Activated CD4-positive, alpha-beta T cell treated with anti-CD3 and anti-CD28 coated beads, Interleukin-2, Interleukin-4, amounts not matched to agents 100 ng/mL and 50 ng/mL, durations not matched to agents 16 hours and 8 hours (primary cell): ENCODE data around the gene ZNF311.
"Not testable (repeated sequence)": the region's sequence is repeated elsewhere in the genome, so short reads cannot be mapped to it uniquely, and the experiment has no call there.

Experiments
- DNase-seq: peaks from one replicate; pipeline ENCODE4 v3.0.0-alpha.2; 2020; ENCODE audit warnings: low spot score

The ZNF311 gene

GRCh38 chr6:28953039-28953584, 52.0 kb downstream of the ZNF311 start:
- DNase-seq, result peak; percentile 77

DNA sequence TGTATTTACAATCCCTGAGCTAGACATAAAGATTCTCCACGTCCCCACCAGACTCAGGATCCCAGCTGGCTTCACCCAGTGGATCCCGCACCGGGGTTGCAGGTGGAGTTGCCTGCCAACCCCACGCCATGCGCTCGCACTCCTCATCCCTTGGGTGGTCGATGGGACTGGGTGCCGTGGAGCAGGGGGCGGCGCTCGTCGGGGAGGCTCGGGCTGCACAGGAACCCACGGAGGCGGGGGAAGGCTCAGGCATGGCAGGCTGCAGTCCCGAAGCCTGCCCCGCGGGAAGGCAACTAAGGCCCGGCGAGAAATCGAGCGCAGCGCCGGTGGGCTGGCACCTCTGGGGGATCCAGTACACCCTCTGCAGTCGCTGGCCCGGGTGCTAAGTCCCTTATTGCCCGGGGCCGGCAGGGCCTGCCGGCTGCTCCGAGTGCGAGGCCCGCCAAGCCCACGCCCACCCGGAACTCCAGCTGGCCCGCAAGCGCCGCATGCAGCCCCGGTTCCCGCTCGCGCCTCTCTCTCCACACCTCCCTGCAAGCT, 55.4 kb downstream of the ZNF311 start:
- not testable (repeated sequence) for DNase-seq

DNA sequence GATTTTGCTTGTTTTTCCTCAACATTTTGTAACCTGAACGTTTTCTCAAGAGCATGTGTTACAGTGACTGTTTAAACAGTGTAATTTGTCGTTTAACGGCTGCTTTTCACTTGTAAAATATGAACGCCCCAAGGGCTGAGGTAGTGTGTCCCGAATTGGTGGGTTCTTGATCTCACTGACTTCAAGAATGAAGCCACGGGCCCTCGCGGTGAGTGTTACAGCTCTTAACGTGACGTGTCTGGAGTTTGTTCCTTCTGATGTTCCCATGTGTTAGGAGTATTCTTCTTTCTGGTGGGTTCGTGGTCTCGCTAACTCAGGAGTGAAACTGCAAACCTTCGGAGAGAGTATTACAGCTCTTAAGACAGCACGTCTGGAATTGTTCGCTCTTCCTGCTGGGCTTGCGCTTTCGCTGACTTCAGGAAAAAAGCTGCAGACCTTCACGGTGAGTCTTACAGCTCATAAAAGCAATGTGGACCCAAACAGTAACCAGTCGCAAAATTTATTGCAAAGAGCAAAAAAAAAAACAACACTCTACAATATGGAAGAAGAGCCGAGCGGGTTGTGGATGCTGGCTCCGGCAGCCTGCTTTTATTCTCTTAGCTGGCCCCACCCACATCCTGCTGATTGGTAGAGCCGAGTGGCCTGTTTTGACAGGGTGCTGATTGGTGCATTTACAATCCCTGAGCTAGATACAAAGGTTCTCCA, 56.2 kb downstream of the ZNF311 start:
- DNase-seq, result no peak

DNA sequence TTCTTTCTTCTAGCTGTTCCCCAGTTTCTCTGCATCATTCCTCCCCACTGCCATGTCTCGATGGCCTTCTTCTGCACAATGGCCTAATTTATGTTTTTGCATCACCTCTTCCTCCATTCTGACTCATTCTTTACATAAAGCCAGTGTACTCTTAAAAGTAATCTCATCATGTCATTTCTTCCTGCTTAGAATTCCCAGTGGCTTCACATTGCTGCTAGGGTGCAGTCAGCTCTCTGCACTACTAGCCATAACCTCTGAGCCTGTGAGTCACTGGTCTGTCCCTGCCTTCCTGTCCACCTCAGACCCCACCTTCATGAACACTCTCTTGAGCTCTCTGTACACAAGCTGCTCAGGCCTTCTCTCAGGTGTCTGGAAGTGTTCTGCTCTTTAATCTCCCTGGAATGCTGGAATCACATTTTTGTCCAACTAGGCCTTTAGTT, 57.3 kb downstream of the ZNF311 start:
- DNase-seq, result no peak

- no peak for DNase-seq
Measured at GRCh38 chr6:28947067-28947765, 57.9 kb downstream of the ZNF311 start.

GRCh38 chr6:28945349-28945748, 59.8 kb downstream of the ZNF311 start:
- no peak for DNase-seq
